ENCODE data around the gene ETV2.

GRCh38 chr19:35657904-35658700 is 16.6 kb downstream of the ETV2 start:
- TF ChIP-seq, protein P1, sequence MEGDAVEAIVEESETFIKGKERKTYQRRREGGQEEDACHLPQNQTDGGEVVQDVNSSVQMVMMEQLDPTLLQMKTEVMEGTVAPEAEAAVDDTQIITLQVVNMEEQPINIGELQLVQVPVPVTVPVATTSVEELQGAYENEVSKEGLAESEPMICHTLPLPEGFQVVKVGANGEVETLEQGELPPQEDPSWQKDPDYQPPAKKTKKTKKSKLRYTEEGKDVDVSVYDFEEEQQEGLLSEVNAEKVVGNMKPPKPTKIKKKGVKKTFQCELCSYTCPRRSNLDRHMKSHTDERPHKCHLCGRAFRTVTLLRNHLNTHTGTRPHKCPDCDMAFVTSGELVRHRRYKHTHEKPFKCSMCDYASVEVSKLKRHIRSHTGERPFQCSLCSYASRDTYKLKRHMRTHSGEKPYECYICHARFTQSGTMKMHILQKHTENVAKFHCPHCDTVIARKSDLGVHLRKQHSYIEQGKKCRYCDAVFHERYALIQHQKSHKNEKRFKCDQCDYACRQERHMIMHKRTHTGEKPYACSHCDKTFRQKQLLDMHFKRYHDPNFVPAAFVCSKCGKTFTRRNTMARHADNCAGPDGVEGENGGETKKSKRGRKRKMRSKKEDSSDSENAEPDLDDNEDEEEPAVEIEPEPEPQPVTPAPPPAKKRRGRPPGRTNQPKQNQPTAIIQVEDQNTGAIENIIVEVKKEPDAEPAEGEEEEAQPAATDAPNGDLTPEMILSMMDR (IDR thresholded peaks at IDR 0.05) = no peak
- TF ChIP-seq EP300 (IDR thresholded peaks at IDR 0.05) = no peak
- no peak for TF ChIP-seq POLR2A (IDR thresholded peaks at IDR 0.05)

All from ovary (tissue), 3 donors.